K562 (cell line): ENCODE measurements around the gene AIFM3. TPM values are rescaled to one million over a fixed set of nuclear protein-coding genes. Genes with fewer than 3 reads are reported as not detected.

ENCODE experiments used
- ATF3 ChIP-seq, 2 experiments: fragments of 450-650 bp in 1 of 2; sonication (generic) in 1 of 2; formaldehyde crosslinking in 1 of 2; IDR thresholded peaks in 1 of 2; conservative IDR thresholded peaks in 1 of 2; 2 replicates each; pipeline versions ENCODE4 v1.6.1 to v1.8.1; 2016 to 2023; ENCODE audit warnings: mild to moderate bottlenecking in 2 of 2, moderate library complexity in 2 of 2, inconsistent platforms in 1 of 2, missing genetic modification reagents in 1 of 2
- BHLHE40 ChIP-seq: IDR thresholded peaks from 2 replicates; pipeline ENCODE4 v1.6.1; 2011; ENCODE audit warnings: low read length, improper control_type of control experiment
- BRCA1 ChIP-seq, 2 experiments: fragments of 450-650 bp in 1 of 2; sonication (generic) in 1 of 2; formaldehyde crosslinking in 1 of 2; IDR thresholded peaks; 2 replicates each; pipeline versions ENCODE4 v1.5.0 to v1.6.1; 2017 to 2020; ENCODE audit warnings: mild to moderate bottlenecking in 1 of 2, missing genetic modification reagents in 1 of 2
- CEBPG ChIP-seq, 3 experiments: fragments of 200-800 bp in 1 of 3; sonication (Bioruptor generic) in 1 of 3; sonication (generic) in 1 of 3; formaldehyde crosslinking in 1 of 3; IDR thresholded peaks in 2 of 3; conservative IDR thresholded peaks in 1 of 3; 2 replicates each; pipeline versions ENCODE4 v1.6.1 to v1.8.0; 2016 to 2022; ENCODE audit warnings: missing compliant biosample characterization in 2 of 3, missing genetic modification characterization in 2 of 3, mild to moderate bottlenecking in 1 of 3, missing genetic modification reagents in 1 of 3
- CSDE1 ChIP-seq, 2 experiments: fragments of 450-650 bp; IDR thresholded peaks; 2 replicates each; pipeline ENCODE4 v1.6.1; 2016; ENCODE audit warnings: mild to moderate bottlenecking in 1 of 2
- KLF13 ChIP-seq: fragments of 450-650 bp; IDR thresholded peaks from 2 replicates; pipeline ENCODE4 v1.6.1; 2016; ENCODE audit warnings: missing genetic modification characterization, low read depth, mild to moderate bottlenecking, missing compliant biosample characterization, moderate library complexity, borderline replicate concordance
- MYC ChIP-seq, 2 experiments: fragments of 250-450 bp in 1 of 2; sonication (Bioruptor Pico) in 1 of 2; IDR thresholded peaks; 2 replicates each; pipeline versions ENCODE4 v1.5.1 to v1.6.1; 2012 to 2021; ENCODE audit warnings: low read depth in 2 of 2, borderline replicate concordance in 1 of 2, improper control_type of control experiment in 1 of 2, low read length in 1 of 2, mild to moderate bottlenecking in 1 of 2, moderate library complexity in 1 of 2
- NFE2 ChIP-seq: IDR thresholded peaks from 2 replicates; pipeline ENCODE4 v1.6.1; 2014; ENCODE audit warnings: antibody characterized with exemption, low read depth
- NFRKB ChIP-seq: fragments of 450-650 bp; IDR thresholded peaks from 2 replicates; pipeline ENCODE4 v1.6.1; 2016; ENCODE audit warnings: low read depth
- RBM34 ChIP-seq: fragments of 200-400 bp; formaldehyde crosslinking; IDR thresholded peaks from 2 replicates; pipeline ENCODE4 v1.6.1; 2018; ENCODE audit warnings: low read length, borderline replicate concordance; ENCODE audit not compliant: insufficient read depth
- SLC30A9 ChIP-seq: fragments of 250-450 bp; sonication (Bioruptor Pico); IDR thresholded peaks from 2 replicates; pipeline ENCODE4 v1.8.0; 2022; ENCODE audit warnings: mild to moderate bottlenecking, moderate library complexity
- SMARCA5 ChIP-seq: fragments of 450-650 bp; IDR thresholded peaks from 2 replicates; pipeline ENCODE4 v1.6.1; 2016
- TAF15 ChIP-seq: fragments of 200-400 bp; formaldehyde crosslinking; IDR thresholded peaks from 2 replicates; pipeline ENCODE4 v1.6.1; 2017; ENCODE audit warnings: mild to moderate bottlenecking, low read depth, low read length, moderate library complexity
- TAL1 ChIP-seq: fragments of 450-650 bp; IDR thresholded peaks from 2 replicates; pipeline ENCODE4 v1.6.1; 2016; ENCODE audit warnings: mild to moderate bottlenecking
- TEAD2 ChIP-seq: fragments of 450-650 bp; IDR thresholded peaks from 2 replicates; pipeline ENCODE4 v1.6.1; 2016; ENCODE audit warnings: missing genetic modification characterization, control low read depth, missing compliant biosample characterization
- TRIM25 ChIP-seq: fragments of 450-650 bp; IDR thresholded peaks from 2 replicates; pipeline ENCODE4 v1.7.0; 2016; ENCODE audit warnings: borderline replicate concordance
- ZNF124 ChIP-seq: sonication (generic); formaldehyde crosslinking; IDR thresholded peaks from 2 replicates; pipeline ENCODE4 v1.8.1; 2022; ENCODE audit warnings: missing genetic modification reagents
- ZNF324 ChIP-seq: fragments of 250-450 bp; sonication (Bioruptor Pico); IDR thresholded peaks from 2 replicates; pipeline ENCODE4 v1.4.0; 2020; ENCODE audit warnings: mild to moderate bottlenecking
- ZSCAN29 ChIP-seq: fragments of 450-650 bp; IDR thresholded peaks from 2 replicates; pipeline ENCODE4 v1.6.1; 2017
- polyA plus RNA-seq, 8 experiments: library from polyadenylated mRNA; depleted of rRNA in 4 of 8; stranded (reverse) in 5 of 8; unstranded in 3 of 8; fragments of >200 nt; fragmentation: Nextera tagmentation in 2 of 8; fragmentation: Illumina TruSeq in 1 of 8; extraction: Ambion mirVana in 2 of 8; extraction: Trizol in 1 of 8; gene quantifications; 2 replicates each; pipeline versions ENCODE4 v1.2.1 to v1.2.3, GENCODE V29; 2011 to 2014; ENCODE audit warnings: inconsistent platforms in 1 of 8, missing spikeins in 1 of 8
- total RNA-seq, 7 experiments: library from RNA; depleted of rRNA in 6 of 7; stranded (reverse); fragments of >200 nt in 6 of 7; fragmentation: Illumina TruSeq in 2 of 7; extraction: Trizol in 2 of 7; gene quantifications; 2 replicates each; pipeline versions ENCODE4 v1.2.1 to v1.2.3, GENCODE V29; 2011 to 2021; ENCODE audit warnings: low replicate concordance in 1 of 7
- TF ChIP-seq, protein P1 (sequence below): fragments of 250-450 bp; sonication (Bioruptor Pico); IDR thresholded peaks from 2 replicates; pipeline ENCODE4 v1.5.0; 2020; ENCODE audit warnings: mild to moderate bottlenecking, borderline replicate concordance
- TF ChIP-seq, protein P2 (sequence below): fragments of 250-450 bp; sonication (Bioruptor Pico); IDR thresholded peaks from 2 replicates; pipeline ENCODE4 v1.4.0; 2020

AIFM3 gene
- total and polyA plus RNA-seq, 9 of the 15 experiments (the other 6 are each of a cell fraction or from before 2014, with no cell fraction given): 0.03 to 0.20 (median 0.07) TPM; not detected in 1

DNA sequence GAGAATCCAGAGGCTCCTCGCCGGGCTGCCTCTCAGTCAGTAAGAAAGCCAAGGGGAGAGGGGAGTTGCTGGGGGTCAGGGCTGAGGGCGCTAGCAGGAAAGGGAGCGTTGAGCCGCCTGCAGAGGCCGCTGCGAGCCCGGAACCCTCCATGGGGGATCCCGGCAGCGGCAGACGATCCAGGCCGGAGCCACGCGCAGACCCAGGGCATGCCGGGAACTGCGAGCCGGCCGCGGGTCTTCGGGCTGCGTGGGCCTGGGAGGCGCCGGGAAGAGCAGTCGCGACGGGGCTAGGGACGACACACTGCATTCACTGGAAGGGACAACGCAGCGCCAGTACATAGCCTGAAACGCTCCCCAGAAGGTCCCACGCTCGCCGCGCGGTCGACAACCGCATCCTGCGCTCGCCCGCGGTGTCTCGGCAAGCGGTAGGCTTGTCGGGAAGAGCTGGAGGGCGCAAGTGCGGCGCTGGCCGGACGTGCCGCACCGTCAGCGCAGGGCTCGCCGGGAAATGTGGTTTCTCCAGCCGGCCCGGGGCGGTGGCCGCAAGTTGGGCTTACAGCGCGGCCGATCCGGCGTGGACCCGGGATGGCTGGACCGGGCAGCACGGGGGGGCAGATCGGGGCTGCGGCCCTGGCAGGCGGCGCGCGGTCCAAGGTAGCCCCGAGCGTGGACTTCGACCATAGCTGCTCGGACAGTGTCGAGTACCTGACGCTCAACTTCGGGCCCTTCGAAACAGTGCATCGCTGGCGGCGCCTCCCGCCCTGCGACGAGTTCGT, 14.9 kb downstream of the AIFM3 start, which contains the start of gene LZTR1 (continued):
- TF ChIP-seq MYC (IDR thresholded peaks at IDR 0.05; ENCODE audit: low read depth, low read length) (peak; percentile 100), MYC (CRISPR knock-in tag; IDR thresholded peaks at IDR 0.05; ENCODE audit: borderline replicate concordance, low read depth) (peak; percentile 100), SMARCA5 (no peak), CEBPG (CRISPR knock-in tag; IDR thresholded peaks at IDR 0.05) (no peak), CEBPG (tag; conservative IDR thresholded peaks at IDR 0.05 in 1 of 2, IDR thresholded peaks at IDR 0.05 in 1 of 2) (no peak), KLF13 (tag) (peak; percentile 96), SLC30A9 (CRISPR knock-in tag) (no peak), ZNF124 (CRISPR knock-in tag) (no peak), BRCA1 (IDR thresholded peaks at IDR 0.05) (no peak), BRCA1 (CRISPR knock-in tag; IDR thresholded peaks at IDR 0.05) (no peak), NFE2 (no peak), TEAD2 (no peak), ZNF324 (CRISPR knock-in tag) (no peak; the same call in none of the 2 replicates), NFRKB (no peak), BHLHE40 (peak; percentile 74), CSDE1 (IDR thresholded peaks at IDR 0.05) (no peak), RBM34 (no peak), TRIM25 (no peak), TAF15 (peak; percentile 77; the same call in 1 of the 2 replicates), TAL1 (no peak), ATF3 (IDR thresholded peaks at IDR 0.05) (no peak), ATF3 (CRISPR knock-in tag; conservative IDR thresholded peaks at IDR 0.05) (peak; percentile 99), ZSCAN29 (no peak)
- TF ChIP-seq, protein P1, sequence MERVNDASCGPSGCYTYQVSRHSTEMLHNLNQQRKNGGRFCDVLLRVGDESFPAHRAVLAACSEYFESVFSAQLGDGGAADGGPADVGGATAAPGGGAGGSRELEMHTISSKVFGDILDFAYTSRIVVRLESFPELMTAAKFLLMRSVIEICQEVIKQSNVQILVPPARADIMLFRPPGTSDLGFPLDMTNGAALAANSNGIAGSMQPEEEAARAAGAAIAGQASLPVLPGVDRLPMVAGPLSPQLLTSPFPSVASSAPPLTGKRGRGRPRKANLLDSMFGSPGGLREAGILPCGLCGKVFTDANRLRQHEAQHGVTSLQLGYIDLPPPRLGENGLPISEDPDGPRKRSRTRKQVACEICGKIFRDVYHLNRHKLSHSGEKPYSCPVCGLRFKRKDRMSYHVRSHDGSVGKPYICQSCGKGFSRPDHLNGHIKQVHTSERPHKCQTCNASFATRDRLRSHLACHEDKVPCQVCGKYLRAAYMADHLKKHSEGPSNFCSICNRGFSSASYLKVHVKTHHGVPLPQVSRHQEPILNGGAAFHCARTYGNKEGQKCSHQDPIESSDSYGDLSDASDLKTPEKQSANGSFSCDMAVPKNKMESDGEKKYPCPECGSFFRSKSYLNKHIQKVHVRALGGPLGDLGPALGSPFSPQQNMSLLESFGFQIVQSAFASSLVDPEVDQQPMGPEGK (CRISPR knock-in tag): no peak
- TF ChIP-seq, protein P2, sequence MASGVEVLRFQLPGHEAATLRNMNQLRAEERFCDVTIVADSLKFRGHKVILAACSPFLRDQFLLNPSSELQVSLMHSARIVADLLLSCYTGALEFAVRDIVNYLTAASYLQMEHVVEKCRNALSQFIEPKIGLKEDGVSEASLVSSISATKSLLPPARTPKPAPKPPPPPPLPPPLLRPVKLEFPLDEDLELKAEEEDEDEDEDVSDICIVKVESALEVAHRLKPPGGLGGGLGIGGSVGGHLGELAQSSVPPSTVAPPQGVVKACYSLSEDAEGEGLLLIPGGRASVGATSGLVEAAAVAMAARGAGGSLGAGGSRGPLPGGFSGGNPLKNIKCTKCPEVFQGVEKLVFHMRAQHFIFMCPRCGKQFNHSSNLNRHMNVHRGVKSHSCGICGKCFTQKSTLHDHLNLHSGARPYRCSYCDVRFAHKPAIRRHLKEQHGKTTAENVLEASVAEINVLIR (CRISPR knock-in tag): peak; percentile 85
